K562 (cell line): Measurements from ENCODE around the gene FSD1L. TPM values are rescaled to one million over a fixed set of nuclear protein-coding genes. Genes with fewer than 3 reads are reported as not detected.
A peak's percentile ranks its signal among the peaks of the same experiment; 100 is the strongest.

Source experiments
- CCNT2 ChIP-seq: IDR thresholded peaks from 2 replicates; pipeline ENCODE4 v1.6.1; 2011; ENCODE audit warnings: borderline replicate concordance, low read depth, mild to moderate bottlenecking, moderate library complexity, mixed read lengths, low read length; ENCODE audit not compliant: insufficient read length; ENCODE audit errors: extremely low read depth
- COPS2 ChIP-seq: fragments of 450-650 bp; conservative IDR thresholded peaks from 2 replicates; pipeline ENCODE4 v1.6.1; 2016; ENCODE audit warnings: mild to moderate bottlenecking, moderate library complexity
- CTBP1 ChIP-seq: fragments of 450-650 bp; IDR thresholded peaks from 2 replicates; pipeline ENCODE4 v1.6.1; 2016; ENCODE audit warnings: borderline replicate concordance
- CXXC5 ChIP-seq: fragments of 250-450 bp; sonication (Bioruptor Pico); IDR thresholded peaks from 2 replicates; pipeline ENCODE4 v1.8.0; 2022; ENCODE audit warnings: inconsistent platforms, mild to moderate bottlenecking, moderate library complexity
- GABPB1 ChIP-seq: sonication (generic); formaldehyde crosslinking; IDR thresholded peaks from 2 replicates; pipeline ENCODE4 v1.8.0; 2022; ENCODE audit warnings: mild to moderate bottlenecking, missing genetic modification reagents
- GTF2F1 ChIP-seq: IDR thresholded peaks from 2 replicates; pipeline ENCODE4 v1.6.1; 2011; ENCODE audit warnings: low read depth, low read length, improper control_type of control experiment
- HNRNPH1 ChIP-seq: fragments of 200-400 bp; formaldehyde crosslinking; optimal IDR thresholded peaks from 2 replicates; pipeline ENCODE3; 2017; ENCODE audit warnings: low read depth, mild to moderate bottlenecking, low read length, moderate library complexity
- NR2C2 ChIP-seq, 2 experiments: fragments of 200-800 bp in 1 of 2; sonication (Bioruptor generic) in 1 of 2; sonication (generic) in 1 of 2; formaldehyde crosslinking in 1 of 2; IDR thresholded peaks; 2 replicates each; pipeline versions ENCODE4 v1.6.1 to v1.8.0; 2016 to 2022; ENCODE audit warnings: mild to moderate bottlenecking in 1 of 2, missing compliant biosample characterization in 1 of 2, missing genetic modification characterization in 1 of 2, missing genetic modification reagents in 1 of 2
- POLR2A ChIP-seq: fragments of 450-650 bp; conservative IDR thresholded peaks from 2 replicates; pipeline ENCODE4 v1.6.1; 2016
- RNF2 ChIP-seq: sonication (generic); IDR thresholded peaks from 2 replicates; pipeline ENCODE4 v1.6.1; 2016
- SIN3B ChIP-seq: fragments of 450-650 bp; IDR thresholded peaks from 2 replicates; pipeline ENCODE4 v1.6.1; 2017; ENCODE audit warnings: low read depth, mild to moderate bottlenecking, moderate library complexity
- SMARCA4 ChIP-seq: fragments of 450-650 bp; IDR thresholded peaks from 2 replicates; pipeline ENCODE4 v1.6.1; 2016
- TAF1 ChIP-seq: IDR thresholded peaks from 2 replicates; pipeline ENCODE4 v1.6.1; 2011; ENCODE audit warnings: mild to moderate bottlenecking, low read length, moderate library complexity; ENCODE audit not compliant: insufficient read depth, control insufficient read depth, severe bottlenecking; ENCODE audit errors: extremely low read depth
- THRB ChIP-seq: fragments of 450-650 bp; formaldehyde crosslinking; conservative IDR thresholded peaks from 2 replicates; pipeline ENCODE4 v1.4.0; 2022; ENCODE audit warnings: mild to moderate bottlenecking, missing genetic modification characterization
- ZFX ChIP-seq: sonication (generic); formaldehyde crosslinking; IDR thresholded peaks from 2 replicates; pipeline ENCODE4 v1.8.0; 2022; ENCODE audit warnings: mild to moderate bottlenecking, missing genetic modification reagents, moderate library complexity
- ZNF431 ChIP-seq: sonication (generic); formaldehyde crosslinking; IDR thresholded peaks from 2 replicates; pipeline ENCODE4 v1.8.0; 2022; ENCODE audit warnings: mild to moderate bottlenecking, missing genetic modification reagents
- polyA plus RNA-seq, 8 experiments: library from polyadenylated mRNA; depleted of rRNA in 4 of 8; stranded (reverse) in 5 of 8; unstranded in 3 of 8; fragments of >200 nt; fragmentation: Nextera tagmentation in 2 of 8; fragmentation: Illumina TruSeq in 1 of 8; extraction: Ambion mirVana in 2 of 8; extraction: Trizol in 1 of 8; gene quantifications; 2 replicates each; pipeline versions ENCODE4 v1.2.1 to v1.2.3, GENCODE V29; 2011 to 2014; ENCODE audit warnings: inconsistent platforms in 1 of 8, missing spikeins in 1 of 8
- total RNA-seq, 7 experiments: library from RNA; depleted of rRNA in 6 of 7; stranded (reverse); fragments of >200 nt in 6 of 7; fragmentation: Illumina TruSeq in 2 of 7; extraction: Trizol in 2 of 7; gene quantifications; 2 replicates each; pipeline versions ENCODE4 v1.2.1 to v1.2.3, GENCODE V29; 2011 to 2021; ENCODE audit warnings: low replicate concordance in 1 of 7
- TF ChIP-seq, protein P1 (sequence below): fragments of 450-650 bp; formaldehyde crosslinking; IDR thresholded peaks from 2 replicates; pipeline ENCODE4 v1.4.0; 2022; ENCODE audit warnings: missing genetic modification characterization
- TF ChIP-seq, protein P2 (sequence below), 2 experiments: fragments of 450-650 bp; conservative IDR thresholded peaks; 2 replicates each; pipeline ENCODE4 v1.6.1; 2017; ENCODE audit warnings: mild to moderate bottlenecking in 2 of 2, moderate library complexity in 2 of 2
- TF ChIP-seq, protein P3 (sequence below): fragments of 150-350 bp; conservative IDR thresholded peaks from 2 replicates; pipeline ENCODE4 v1.6.1; 2014; ENCODE audit warnings: low read length

FSD1L gene
- total and polyA plus RNA-seq, 9 of the 15 experiments (the other 6 are each of a cell fraction or from before 2014, with no cell fraction given): 0.95 to 4.2 (median 2.1) TPM

GRCh38 chr9:105557804-105558610 is 110.2 kb downstream of the FSD1L start, which contains the start of gene FKTN (continued):
- TF ChIP-seq, protein P1, sequence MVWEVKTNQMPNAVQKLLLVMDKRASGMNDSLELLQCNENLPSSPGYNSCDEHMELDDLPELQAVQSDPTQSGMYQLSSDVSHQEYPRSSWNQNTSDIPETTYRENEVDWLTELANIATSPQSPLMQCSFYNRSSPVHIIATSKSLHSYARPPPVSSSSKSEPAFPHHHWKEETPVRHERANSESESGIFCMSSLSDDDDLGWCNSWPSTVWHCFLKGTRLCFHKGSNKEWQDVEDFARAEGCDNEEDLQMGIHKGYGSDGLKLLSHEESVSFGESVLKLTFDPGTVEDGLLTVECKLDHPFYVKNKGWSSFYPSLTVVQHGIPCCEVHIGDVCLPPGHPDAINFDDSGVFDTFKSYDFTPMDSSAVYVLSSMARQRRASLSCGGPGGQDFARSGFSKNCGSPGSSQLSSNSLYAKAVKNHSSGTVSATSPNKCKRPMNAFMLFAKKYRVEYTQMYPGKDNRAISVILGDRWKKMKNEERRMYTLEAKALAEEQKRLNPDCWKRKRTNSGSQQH (CRISPR knock-in tag): no peak
- TF ChIP-seq COPS2: no peak
- TF ChIP-seq NR2C2 (CRISPR knock-in tag; IDR thresholded peaks at IDR 0.05): no peak
- TF ChIP-seq NR2C2 (tag; IDR thresholded peaks at IDR 0.05): peak; percentile 90
- peak; percentile 80 for TF ChIP-seq CTBP1
- TF ChIP-seq SIN3B: peak; percentile 66
- peak; percentile 40 for TF ChIP-seq CCNT2
- TF ChIP-seq GTF2F1: no peak
- TF ChIP-seq GABPB1 (CRISPR knock-in tag): 0 out of 2 replicates have a peak, but pooled peaks have one; percentile 49
- no peak for TF ChIP-seq ZNF431 (CRISPR knock-in tag)
- no peak for TF ChIP-seq RNF2
- TF ChIP-seq POLR2A: peak; percentile 76
- peak; percentile 58 for TF ChIP-seq TAF1
- TF ChIP-seq HNRNPH1: no peak
- TF ChIP-seq ZFX (CRISPR knock-in tag): peak; percentile 30; the same call in 1 of the 2 replicates
- TF ChIP-seq, protein P2, sequence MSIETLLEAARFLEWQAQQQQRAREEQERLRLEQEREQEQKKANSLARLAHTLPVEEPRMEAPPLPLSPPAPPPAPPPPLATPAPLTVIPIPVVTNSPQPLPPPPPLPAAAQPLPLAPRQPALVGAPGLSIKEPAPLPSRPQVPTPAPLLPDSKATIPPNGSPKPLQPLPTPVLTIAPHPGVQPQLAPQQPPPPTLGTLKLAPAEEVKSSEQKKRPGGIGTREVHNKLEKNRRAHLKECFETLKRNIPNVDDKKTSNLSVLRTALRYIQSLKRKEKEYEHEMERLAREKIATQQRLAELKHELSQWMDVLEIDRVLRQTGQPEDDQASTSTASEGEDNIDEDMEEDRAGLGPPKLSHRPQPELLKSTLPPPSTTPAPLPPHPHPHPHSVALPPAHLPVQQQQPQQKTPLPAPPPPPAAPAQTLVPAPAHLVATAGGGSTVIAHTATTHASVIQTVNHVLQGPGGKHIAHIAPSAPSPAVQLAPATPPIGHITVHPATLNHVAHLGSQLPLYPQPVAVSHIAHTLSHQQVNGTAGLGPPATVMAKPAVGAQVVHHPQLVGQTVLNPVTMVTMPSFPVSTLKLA (conservative IDR thresholded peaks at IDR 0.05): no peak; a peak in 1 of 4 replicates
- TF ChIP-seq THRB (CRISPR knock-in tag): no peak
- TF ChIP-seq, protein P3, sequence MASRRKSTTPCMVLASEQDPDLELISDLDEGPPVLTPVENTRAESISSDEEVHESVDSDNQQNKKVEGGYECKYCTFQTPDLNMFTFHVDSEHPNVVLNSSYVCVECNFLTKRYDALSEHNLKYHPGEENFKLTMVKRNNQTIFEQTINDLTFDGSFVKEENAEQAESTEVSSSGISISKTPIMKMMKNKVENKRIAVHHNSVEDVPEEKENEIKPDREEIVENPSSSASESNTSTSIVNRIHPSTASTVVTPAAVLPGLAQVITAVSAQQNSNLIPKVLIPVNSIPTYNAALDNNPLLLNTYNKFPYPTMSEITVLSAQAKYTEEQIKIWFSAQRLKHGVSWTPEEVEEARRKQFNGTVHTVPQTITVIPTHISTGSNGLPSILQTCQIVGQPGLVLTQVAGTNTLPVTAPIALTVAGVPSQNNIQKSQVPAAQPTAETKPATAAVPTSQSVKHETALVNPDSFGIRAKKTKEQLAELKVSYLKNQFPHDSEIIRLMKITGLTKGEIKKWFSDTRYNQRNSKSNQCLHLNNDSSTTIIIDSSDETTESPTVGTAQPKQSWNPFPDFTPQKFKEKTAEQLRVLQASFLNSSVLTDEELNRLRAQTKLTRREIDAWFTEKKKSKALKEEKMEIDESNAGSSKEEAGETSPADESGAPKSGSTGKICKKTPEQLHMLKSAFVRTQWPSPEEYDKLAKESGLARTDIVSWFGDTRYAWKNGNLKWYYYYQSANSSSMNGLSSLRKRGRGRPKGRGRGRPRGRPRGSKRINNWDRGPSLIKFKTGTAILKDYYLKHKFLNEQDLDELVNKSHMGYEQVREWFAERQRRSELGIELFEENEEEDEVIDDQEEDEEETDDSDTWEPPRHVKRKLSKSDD: no peak
- 0 out of 2 replicates have a peak, but pooled peaks have one; percentile 34 for TF ChIP-seq CXXC5 (CRISPR knock-in tag)
- TF ChIP-seq SMARCA4: no peak
